Measurements from ENCODE around the gene EXOC3. TPM values are rescaled to one million over a fixed set of nuclear protein-coding genes. Genes with fewer than 3 reads are reported as not detected.

The EXOC3 gene
- total RNA-seq, 1 donor from 2014 or later, result 43.9 TPM

DNA sequence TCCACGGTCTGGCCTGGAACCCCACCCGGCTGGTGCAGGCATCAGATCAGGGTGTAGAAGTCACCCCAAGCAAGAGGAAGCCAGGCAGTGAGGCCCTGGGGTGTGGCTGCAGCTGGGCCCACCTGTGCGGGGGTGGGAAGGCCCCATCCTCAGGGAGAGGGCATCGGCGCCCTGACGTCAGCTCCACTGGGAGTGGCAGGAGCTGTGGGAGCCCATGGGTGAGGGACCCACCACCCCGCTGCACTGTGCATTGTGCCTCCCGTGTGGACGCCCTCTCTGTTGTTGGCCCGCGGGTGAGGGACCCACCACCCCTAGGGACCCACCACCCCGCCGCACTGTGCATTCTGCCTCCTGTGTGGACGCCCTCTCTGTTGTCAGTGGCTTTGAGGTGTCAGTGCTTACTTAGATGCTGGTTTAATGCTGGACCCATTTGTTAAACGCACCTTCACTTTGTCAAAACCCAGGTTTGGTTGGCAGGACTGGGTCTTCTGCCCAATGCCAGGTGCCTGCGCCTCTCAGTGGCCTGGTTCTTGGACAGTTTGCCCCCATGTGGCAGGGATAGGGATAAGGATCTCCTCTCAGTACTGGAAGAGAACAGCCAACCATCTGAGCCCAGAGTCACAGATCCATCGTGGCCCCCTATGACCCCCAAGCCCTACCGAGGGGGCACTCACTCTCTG, 6.9 kb upstream of the EXOC3 start:
- peaks cover 3% of the 10 kb centered on the region for H3K27me3 Mint-ChIP-seq (ENCODE audit: unreplicated experiment)
- peaks cover 3% of the 10 kb centered on the region for H3K4me1 Mint-ChIP-seq (ENCODE audit: unreplicated experiment)
- H3K4me3 Mint-ChIP-seq (ENCODE audit: unreplicated experiment), result no peak overlapping the region
- H3K27ac Mint-ChIP-seq (ENCODE audit: unreplicated experiment), result no peak overlapping the region
- TF ChIP-seq, protein P1, sequence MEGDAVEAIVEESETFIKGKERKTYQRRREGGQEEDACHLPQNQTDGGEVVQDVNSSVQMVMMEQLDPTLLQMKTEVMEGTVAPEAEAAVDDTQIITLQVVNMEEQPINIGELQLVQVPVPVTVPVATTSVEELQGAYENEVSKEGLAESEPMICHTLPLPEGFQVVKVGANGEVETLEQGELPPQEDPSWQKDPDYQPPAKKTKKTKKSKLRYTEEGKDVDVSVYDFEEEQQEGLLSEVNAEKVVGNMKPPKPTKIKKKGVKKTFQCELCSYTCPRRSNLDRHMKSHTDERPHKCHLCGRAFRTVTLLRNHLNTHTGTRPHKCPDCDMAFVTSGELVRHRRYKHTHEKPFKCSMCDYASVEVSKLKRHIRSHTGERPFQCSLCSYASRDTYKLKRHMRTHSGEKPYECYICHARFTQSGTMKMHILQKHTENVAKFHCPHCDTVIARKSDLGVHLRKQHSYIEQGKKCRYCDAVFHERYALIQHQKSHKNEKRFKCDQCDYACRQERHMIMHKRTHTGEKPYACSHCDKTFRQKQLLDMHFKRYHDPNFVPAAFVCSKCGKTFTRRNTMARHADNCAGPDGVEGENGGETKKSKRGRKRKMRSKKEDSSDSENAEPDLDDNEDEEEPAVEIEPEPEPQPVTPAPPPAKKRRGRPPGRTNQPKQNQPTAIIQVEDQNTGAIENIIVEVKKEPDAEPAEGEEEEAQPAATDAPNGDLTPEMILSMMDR (IDR thresholded peaks at IDR 0.05; ENCODE audit: unreplicated experiment), result no peak
- peak; percentile 35 for DNase-seq (ENCODE audit: low spot score)
- no peaks in the 10 kb centered on the region for H3K9me3 Mint-ChIP-seq (ENCODE audit: unreplicated experiment)
- H3K36me3 Mint-ChIP-seq (ENCODE audit: low read depth, unreplicated experiment), result peaks cover 6% of the 10 kb centered on the region

GRCh38 chr5:436641-436975, 6.4 kb upstream of the EXOC3 start:
- no peak for DNase-seq (ENCODE audit: low spot score)
- Mint-ChIP-seq H3K9me3 (ENCODE audit: unreplicated experiment) (no peaks in the 10 kb centered on the region), H3K27me3 (ENCODE audit: unreplicated experiment) (peaks cover 3% of the 10 kb centered on the region), H3K36me3 (ENCODE audit: low read depth, unreplicated experiment) (peaks cover 6% of the 10 kb centered on the region), H3K4me1 (ENCODE audit: unreplicated experiment) (peaks cover 3% of the 10 kb centered on the region), H3K27ac (ENCODE audit: unreplicated experiment) (no peak overlapping the region), H3K4me3 (ENCODE audit: unreplicated experiment) (no peak overlapping the region)
- TF ChIP-seq, protein P1 (IDR thresholded peaks at IDR 0.05; ENCODE audit: unreplicated experiment), result no peak

- TF ChIP-seq, protein P1 (IDR thresholded peaks at IDR 0.05; ENCODE audit: unreplicated experiment), result no peak
- Mint-ChIP-seq H3K4me1 (ENCODE audit: unreplicated experiment) (peaks cover 6% of the 10 kb centered on the region), H3K27me3 (ENCODE audit: unreplicated experiment) (peaks cover 3% of the 10 kb centered on the region), H3K36me3 (ENCODE audit: low read depth, unreplicated experiment) (peaks cover 3% of the 10 kb centered on the region), H3K9me3 (ENCODE audit: unreplicated experiment) (no peaks in the 10 kb centered on the region), H3K4me3 (ENCODE audit: unreplicated experiment) (no peak overlapping the region), H3K27ac (ENCODE audit: unreplicated experiment) (no peak overlapping the region)
- no peak for DNase-seq (ENCODE audit: low spot score)
Measured at GRCh38 chr5:437281-437771, 5.7 kb upstream of the EXOC3 start.

DNA sequence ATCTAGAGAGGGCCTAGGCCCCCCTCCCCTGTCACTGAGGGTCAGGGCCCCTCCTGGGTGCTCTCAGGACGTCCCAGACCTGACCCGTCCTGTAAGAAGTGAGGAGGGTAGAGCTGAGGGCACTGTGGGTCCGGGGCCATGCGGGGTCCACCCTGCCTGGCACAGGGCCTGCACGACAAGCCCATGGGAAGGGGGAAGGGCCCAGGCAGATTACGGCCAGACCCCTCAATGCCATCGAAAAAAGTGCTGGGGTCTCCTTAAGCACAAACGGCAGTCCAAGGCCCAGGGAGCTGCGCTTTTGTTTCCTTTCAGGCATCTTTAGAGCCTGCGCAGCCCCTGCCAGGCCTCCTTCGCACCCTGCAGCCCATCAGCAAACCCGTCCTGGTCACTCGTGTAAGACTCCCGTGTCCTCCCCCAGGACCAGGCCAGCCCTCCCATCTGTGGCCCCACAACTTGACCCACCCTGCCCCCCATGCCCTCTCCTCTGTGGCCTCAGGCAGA, 4.4 kb upstream of the EXOC3 start:
- Mint-ChIP-seq H3K27ac (ENCODE audit: unreplicated experiment) (no peak overlapping the region), H3K27me3 (ENCODE audit: unreplicated experiment) (peaks cover 3% of the 10 kb centered on the region), H3K4me1 (ENCODE audit: unreplicated experiment) (peaks cover 8% of the 10 kb centered on the region), H3K36me3 (ENCODE audit: low read depth, unreplicated experiment) (no peaks in the 10 kb centered on the region), H3K9me3 (ENCODE audit: unreplicated experiment) (no peaks in the 10 kb centered on the region), H3K4me3 (ENCODE audit: unreplicated experiment) (no peak overlapping the region)
- DNase-seq (ENCODE audit: low spot score), result no peak
- TF ChIP-seq, protein P1 (IDR thresholded peaks at IDR 0.05; ENCODE audit: unreplicated experiment), result no peak

DNA sequence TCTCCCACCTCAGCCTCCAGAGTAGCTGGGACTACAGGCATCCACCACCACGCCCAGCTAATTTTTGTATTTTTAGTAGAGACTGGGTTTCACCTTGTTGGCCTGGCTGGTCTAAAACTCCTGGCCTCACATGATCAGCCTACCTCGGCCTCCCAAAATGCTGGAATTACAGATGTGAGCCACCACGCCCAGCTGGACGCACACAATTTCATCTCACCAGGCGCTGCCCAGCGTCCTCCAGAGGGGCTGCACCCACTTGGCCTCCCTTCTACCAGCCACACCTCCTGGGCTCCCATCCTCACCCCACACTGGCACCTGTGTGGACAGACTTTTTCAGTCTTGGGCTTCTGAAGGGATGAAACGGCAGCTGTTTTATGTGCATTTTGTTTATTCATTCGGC, 3.8 kb upstream of the EXOC3 start:
- H3K9me3 Mint-ChIP-seq (ENCODE audit: unreplicated experiment), result no peaks in the 10 kb centered on the region
- TF ChIP-seq, protein P1 (IDR thresholded peaks at IDR 0.05; ENCODE audit: unreplicated experiment), result no peak

More for the DNA sequence above, 3.8 kb upstream of the EXOC3 start:
- peaks cover 11% of the 10 kb centered on the region for H3K4me1 Mint-ChIP-seq (ENCODE audit: unreplicated experiment)
- H3K4me3 Mint-ChIP-seq (ENCODE audit: unreplicated experiment), result no peak overlapping the region
- no peak for DNase-seq (ENCODE audit: low spot score)
- no peak overlapping the region for H3K27ac Mint-ChIP-seq (ENCODE audit: unreplicated experiment)
- H3K27me3 Mint-ChIP-seq (ENCODE audit: unreplicated experiment), result peaks cover 5% of the 10 kb centered on the region
- peaks cover under 1% of the 10 kb centered on the region for H3K36me3 Mint-ChIP-seq (ENCODE audit: low read depth, unreplicated experiment)

Data from endothelial cell (in vitro differentiated cells).